GM19397 (cell line): ENCODE results near the gene NOP14.
"Not testable (repeated sequence)": the region's sequence is repeated elsewhere in the genome, so short reads cannot be mapped to it uniquely, and the experiment has no call there.

ENCODE experiments used
- ATAC-seq: cut with Tn5 transposase; IDR thresholded peaks from one replicate; pipeline ENCODE4 v1.9.1; 2021; ENCODE audit warnings: mild to moderate bottlenecking, moderate library complexity; ENCODE audit not compliant: unreplicated experiment

The NOP14 gene

DNA sequence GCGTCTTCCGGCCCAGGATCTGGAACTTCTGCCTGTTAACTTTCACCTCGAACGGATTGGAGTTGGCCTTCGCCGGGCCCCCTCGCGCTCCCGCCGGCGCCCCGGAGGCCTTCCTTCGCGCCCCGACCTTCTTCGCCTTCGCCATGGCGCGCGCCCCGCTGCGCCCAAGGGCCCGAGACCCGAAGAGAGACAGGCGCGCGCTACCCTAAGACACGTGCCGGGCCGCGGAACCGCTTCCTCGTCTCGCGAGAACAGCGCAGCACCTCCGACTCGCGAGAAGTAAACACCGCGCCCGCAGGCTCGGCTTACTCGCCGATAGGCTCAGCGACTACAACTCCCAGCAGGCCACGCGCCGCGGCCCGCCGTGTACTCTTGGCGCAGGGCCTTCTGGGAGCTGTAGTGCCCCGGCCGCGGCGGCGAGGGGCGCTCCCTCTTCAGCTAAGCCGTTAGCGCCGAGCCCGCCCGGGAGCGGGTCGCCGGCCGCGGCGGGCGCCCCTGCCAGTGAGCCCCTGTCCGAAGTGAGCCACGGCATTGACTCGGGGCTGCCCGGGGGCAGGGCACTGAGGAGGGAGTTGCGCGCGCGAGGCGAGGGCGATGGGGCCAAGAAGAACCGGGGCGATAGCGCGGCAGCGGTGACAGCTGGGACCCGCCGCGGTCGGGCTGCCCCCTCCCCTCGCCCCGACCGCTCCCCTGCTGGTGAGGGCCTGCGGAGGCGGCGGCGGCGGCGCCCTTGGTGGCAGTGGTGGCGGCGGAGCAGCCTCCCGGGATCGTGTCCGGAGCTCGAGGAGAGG lies at the start of gene NOP14, which contains the start of gene GRK4:
Gene NOP14 (minus strand): TSS at position 232 of the 791 bp plus-strand sequence. CDS start 87 bp downstream, at position 145.
Gene GRK4 (plus strand): TSS at position 397 of the 791 bp plus-strand sequence. CDS start 500 bp downstream, outside the sequence.
- ATAC-seq, result peak; percentile 87

DNA sequence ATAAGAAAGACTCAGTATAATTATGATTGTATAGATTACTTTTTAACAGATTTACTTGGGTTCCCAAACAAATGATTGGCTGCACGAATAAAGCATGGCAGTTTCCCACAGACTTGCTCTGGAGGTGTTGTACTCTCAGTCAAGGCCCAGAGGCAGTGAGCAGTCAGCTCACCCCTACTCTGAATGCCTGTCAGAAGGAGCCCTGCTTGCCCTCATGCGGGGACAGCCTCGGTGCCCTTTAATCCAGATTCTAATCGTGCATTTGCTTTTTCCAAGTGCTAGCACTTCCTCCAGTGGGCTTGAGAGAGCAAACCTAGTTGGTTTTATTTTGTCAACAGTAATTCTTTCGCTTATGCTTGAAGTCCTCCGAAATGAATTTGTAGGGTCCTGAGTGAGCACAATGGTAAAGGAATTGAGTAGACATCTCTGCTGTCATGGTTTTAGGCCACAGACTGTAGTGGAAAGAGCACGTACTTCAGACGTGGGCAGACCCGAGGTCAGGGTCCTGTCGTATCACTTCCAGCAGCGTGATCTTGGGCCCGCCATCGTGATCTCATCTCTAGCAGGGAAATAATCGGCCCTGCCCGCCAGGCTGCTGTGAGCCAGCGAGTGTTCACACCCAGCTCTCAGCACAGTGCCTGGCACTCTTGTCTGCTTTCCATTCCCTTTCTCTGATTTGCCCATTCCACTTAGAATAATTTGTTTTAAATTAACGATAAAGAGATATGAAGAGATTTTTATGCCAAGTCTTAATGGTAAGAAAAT lies 48.4 kb upstream of the NOP14 start:
- no peak for ATAC-seq

DNA sequence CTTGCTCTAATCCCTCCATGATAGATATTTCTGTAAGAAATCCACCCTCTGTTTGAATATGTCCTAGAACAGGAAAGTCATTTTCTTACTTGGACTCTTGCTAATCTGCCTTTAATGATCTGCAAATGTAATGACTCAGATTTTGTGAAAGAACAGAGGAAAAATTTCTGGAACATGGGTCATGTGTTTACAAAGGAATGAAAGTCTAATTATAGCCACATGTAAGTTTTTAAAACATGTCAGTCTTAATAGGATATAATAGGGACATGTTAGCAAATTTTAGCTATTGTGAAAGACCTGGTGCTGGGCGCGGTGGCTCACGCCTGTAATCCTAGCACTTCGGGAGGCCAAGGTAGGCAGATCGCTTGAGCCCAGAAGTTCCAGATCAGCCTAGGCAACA lies 47.8 kb upstream of the NOP14 start:
- ATAC-seq, result no peak

DNA sequence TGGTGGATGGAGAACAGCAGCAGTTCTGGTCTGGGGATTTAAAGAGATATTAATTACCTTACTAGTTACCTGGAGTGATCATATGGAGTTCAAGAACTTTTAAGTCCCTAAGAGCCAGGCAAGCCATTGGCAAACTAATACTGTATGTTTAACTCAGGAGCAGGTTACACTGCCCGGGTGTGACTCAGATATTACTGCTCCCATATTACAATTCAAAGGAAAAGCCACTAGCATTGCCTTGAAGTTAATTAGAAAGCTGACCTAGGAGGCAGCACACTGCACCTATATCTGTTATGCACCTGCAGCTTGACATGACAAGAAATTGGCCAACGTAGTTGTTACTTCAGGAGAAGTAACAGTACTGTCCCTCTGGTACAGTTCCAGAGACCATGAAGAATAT lies 47.4 kb upstream of the NOP14 start:
- no peak for ATAC-seq

DNA sequence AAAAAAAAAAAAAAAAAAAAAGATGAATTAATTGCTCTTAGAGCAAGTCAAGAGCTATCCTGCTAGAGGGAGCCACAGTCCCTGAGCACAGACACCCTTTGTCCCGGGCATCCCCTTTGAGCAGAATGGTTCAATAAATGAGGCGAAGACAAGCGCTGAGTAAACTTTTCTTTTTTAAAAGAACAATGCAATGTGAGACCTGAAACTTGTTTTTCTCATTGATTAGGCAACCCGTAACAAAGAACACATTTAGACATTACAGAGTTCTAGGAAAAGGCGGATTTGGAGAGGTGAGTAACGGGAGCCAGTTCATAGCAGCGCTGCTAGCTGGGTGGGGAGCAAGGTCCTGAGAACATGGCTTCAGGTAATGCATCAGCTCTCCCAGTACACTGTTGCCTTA lies 46.2 kb upstream of the NOP14 start:
- ATAC-seq, result no peak

DNA sequence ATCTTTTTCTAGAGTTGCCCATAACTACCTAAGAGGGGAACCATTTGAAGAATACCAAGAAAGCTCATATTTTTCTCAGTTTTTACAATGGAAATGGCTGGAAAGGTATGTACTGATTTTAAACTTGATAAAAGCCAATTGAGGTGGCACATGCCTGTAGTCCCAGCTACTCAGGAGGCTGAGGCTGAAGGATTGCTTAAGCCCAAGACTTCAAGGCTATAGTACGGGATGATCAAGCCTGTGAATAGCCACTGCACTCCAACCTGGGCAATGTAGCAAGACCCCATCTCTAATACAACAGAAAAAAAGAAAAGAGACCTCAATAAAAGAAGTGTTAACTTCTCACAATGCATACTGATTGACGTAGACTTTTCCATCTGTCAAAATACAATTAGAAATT lies 44.5 kb upstream of the NOP14 start:
- no peak for ATAC-seq

DNA sequence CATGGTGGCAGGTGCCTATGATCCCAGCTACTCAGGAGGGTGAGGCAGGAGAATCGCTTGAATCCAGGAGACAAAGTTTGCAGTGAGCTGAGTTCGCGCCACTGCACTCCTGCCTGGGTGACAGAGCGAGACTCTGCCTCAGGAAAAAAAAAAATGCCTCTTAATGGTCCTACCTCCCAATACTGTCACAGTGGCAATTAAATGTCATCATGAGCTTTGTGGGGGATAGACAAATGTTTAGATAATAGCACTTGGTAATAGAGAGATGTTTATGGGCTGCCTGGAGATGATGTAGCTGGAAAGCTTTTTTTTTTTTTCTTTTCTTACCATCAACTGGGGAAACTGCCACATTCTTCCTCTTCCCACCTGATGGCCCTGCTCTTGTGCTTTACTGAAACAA lies 33.2 kb upstream of the NOP14 start:
- no peak for ATAC-seq

DNA sequence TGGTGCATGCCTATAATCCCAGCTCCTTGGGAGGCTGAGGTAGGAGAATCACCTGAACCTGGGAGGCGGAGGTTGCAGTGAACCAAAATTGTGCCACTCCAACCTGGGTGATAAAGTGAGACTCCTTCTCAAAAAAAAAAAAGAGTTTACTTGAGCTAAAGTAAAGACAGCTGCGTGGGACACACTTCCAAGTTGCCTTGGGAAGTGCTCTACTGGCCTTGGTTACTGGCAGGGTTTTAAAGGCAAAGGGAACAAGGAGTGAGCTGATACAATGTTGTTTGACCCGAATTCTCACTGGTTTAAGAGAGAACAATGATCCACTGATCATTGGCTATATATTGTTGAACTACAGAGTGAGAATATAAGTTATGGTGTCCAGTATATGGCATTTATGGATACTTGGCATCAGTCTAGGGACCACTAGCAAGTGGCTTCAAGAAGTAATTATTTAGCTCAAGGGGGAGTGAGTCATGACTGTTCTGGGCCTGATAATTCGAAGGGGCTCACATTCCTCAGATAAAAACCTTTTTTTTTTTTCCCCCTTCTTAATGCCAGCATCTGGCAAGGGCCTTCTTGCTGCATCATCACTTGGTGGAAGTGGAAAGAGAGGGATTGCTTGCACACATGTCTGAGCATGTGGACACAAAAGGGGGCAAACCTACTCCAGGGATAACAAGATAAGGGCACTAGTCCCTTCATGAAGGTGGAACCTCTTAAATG lies 32.5 kb upstream of the NOP14 start:
- no peak for ATAC-seq

DNA sequence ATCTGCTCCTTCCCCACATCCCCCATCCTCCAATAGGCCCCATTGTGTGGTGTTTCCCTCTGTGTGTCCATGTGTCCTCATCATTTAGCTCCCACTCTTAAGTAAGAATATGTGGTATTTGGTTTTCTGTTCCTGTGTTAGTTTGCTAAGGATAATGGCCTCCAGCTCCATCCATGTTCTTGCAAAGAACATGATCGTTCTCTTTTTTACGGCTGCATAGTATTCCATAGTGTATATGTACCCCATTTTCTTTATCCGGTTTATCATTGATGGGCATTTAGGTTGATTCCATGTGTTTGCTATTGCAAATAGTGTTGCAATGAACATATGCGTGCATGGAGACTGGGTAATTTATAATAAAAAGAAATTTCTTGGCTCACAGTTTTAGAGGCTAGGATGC lies 31.7 kb upstream of the NOP14 start:
- no peak for ATAC-seq

DNA sequence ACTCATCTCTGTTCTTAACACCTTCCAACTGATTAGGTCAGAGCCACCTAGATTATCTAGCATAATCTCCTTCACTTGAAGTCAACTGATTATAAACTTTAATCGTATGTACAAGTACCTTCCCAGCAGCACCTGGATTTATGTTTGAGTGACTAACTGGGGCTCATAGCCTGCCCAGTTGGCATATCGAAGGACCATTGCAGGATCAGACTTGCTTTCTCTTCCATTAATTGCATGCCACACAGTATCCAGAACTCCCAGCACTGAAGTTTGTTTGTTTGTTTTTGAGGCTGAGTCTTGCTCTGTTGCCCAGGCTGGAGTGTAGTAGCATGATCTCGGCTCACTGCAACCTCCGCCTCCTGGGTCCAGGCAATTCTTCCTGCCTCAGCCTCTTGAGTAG lies 28.0 kb upstream of the NOP14 start:
- ATAC-seq, result no peak

DNA sequence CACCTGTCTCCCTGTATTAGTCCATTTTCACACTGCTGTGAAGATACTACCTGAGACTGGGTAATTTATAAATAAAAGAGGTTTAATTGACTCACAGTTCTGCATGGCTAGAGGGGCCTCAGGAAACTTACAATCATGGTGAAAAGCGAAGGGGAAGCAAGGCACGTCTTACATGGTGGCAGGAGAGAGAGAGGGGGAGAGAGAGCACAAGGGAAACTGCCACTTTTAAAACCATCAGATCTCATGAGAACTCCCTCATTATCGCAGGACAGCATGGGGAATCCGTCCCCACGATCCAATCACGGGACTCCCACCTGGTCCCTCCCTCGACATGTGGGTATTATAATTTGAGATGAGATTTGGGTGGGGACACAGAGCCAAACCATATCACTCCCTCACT lies 20.5 kb upstream of the NOP14 start:
- ATAC-seq, result not testable (repeated sequence)

DNA sequence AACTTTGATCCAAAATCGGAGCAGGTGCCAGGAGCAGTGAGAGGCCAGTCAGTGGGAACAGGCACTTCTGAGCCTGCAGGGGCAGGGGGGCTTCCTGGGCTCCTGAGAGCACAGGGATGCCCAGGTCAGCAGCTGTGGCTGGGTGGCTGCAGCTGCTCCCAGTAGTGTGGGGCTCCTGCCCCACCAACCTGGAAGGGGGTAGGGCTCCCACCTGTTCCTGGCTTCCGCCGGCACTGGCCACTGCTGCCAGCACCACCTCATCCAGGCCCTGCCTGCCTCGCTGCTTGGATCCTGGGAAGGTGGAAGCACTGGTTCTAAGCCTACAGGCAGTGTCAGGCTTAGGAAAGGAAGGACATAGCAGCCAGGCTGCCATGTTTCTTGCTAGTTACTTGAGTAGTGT lies 18.8 kb upstream of the NOP14 start:
- no peak for ATAC-seq

DNA sequence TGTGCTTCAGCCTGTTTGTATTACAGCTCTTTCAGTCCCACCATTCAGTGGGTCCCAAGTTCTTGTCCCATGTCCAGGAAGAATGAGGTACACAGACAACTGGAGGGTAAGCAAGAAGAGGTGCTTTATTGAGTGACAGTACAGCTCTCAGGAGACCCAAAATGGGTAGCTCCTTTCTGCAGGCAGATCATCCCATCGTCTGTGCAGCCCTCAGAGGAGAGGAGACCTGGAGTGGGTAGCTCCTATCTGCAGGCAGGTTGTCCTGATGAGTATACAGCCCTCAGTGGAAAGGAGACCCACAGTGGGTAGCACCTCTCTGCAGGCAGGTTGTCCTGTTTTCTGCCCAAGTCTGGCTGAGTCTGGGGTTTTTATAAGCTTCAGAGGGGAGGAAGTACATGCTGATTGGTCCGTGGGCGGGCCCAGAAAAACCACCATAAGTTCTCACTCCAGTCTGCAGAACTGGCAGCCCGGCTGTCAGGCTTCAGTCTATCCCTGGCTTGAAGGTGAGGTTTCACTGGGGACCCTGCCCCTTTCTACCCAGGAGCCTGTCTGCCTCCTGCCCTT lies 18.1 kb upstream of the NOP14 start:
- no peak for ATAC-seq

DNA sequence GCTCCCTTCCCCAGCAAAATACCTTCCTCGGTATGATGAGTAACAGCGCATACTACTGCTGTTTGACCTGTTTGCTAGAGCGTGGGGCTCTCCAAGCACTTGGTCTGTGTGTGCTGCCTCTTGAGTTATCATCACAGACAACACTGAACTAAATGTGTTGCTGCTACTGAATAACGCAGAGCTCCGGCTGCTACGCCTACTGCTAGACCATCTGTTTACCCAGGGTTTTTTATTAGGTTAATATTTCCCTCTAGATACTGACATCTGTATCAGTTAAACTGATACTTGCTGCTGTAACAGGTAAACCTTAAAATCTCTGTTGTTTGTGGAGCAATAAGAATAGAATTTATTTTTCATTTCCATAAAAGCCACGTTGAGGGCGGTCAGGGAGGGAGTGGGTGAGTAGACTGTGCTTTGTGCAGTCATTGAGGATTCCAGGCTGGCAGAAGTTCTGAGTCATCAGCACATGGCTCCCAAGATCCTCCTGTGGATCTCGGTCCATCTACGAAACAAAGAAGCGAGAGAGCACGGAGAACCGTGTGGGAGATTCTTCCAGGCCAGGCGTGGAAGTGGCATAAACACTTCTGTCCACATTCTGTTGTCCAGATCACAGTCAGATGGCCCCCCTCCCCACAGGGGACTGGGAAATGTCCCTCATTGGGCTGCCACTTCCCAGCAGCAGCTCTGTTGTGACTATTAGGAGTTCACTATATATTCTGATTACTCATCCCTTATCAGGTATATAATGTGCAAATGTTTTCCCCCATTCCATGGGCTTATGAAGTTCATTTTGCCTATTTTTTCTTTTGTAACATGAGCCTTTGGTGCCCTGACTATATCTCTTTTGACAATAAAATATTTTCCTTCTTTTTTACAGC lies 14.2 kb upstream of the NOP14 start:
- no peak for ATAC-seq

DNA sequence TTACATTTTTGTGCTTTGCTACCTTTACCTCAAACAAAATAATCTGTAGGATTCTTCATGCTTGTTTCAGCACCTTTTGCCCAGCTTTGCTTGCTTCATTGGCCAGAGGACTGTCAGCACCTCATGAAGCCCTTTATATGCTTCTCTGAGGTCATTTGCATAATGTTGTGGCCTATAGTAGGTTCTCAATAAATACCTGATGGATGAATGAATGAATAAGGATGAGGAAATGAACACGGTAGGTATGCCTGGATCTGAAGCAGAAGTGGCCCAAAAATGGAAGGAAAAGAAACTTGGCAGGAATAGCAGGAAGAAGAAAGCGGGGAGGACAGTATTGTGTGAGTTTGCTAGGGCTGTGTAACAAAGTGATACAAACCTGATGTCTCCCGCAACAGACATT lies 8.1 kb upstream of the NOP14 start:
- ATAC-seq, result no peak

DNA sequence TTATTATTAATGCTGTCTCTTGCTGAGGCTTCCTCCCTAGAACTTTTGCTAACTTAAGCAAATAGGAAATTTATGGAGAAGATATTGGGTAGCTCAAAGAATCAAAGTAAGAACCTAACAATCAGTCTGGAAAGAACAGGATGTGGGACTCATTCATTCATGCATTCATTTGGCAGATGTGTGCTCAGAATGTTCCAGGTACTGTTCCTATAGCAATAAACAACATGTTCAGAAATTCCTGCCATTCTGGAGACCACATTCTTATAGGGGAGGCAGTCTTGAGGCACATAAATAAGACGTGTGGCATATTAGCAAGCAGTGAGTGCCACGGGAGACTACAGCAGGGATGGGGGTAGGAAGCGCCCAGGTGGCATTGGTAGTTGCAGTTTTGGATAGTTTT lies 5.2 kb upstream of the NOP14 start:
- ATAC-seq, result no peak

DNA sequence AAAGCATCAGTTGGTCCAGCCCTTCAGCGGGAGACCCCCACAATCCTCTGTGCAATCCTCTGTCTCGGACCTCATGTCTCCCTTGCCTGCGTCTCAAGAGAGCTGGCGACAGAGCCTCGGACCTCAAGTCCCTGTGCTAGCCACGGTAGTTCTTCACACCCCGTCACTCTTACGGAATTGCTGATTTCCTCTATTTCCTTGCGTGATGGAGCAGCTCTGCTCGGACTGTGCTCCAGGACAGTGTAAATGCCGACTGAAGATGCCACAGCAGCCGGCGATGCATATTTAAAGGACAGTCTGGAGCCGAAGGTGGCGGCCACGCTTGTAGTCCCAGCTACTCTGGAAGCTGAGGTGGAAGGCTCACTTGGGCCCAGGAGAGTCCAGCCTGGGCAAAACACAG lies 2.1 kb upstream of the NOP14 start:
- ATAC-seq, result no peak

DNA sequence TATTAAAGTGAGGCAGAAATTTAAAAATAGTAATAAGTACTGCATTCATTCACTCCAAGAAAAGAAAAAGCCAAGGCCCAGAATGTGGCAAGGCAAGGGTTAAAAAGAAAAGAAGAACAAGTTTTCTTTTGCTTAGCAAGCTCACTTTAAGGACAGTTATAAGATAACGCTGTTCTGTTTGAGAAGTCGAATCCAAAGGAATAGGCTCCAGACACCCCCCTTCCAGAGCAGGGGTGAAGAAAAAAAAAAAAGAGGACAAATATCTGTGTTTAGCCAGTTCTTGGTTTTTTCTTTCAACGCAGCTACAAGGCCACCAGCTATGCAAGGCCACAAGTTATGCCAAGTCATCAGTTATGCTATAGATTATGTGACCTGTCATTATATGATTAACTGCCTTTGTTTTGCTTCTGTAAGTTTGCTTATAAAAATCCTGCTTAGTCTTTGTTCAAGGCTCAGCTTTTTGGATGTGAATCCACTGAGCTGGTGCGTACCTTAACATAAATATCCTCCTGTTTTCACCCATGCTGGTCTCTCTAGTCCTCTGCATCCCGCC lies 1.6 kb upstream of the NOP14 start:
- no peak for ATAC-seq

DNA sequence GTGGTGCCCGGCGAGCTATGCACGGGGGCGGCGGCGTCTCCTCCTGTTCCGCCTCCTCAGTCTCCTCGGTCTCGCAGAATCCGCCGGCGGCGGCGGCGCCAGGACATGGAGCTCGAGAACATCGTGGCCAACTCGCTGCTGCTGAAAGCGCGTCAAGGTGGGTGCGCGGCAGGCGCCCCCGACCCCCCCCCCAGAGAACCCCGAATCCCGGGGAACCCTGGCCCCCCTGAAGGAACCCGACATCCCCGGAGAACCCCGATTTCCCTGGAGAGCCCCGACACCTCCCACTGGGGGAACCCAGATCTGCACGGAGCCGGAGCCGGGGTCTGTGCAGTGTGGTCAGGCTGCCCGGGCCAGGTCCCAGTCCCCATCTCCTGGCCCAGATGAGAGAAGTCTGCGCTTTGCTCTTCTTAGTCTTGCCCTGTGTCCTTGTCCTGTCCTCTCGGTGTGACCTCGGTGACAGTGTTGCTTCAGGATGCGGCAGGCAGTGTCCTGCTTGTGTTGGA lies 813 bp upstream of the NOP14 start:
- no peak for ATAC-seq
